NT2/D1 (cell line): ENCODE data around the gene TTYH2.

Experiments used
- DNase-seq: peaks from one replicate; pipeline ENCODE4 v3.0.0-alpha.2; 2011; ENCODE audit warnings: low read depth, low spot score
- H3K27me3 ChIP-seq: 2 replicates; pipeline ENCODE4 v1.6.0; 2011; ENCODE audit warnings: mild to moderate bottlenecking; ENCODE audit not compliant: insufficient read length, insufficient read depth
- H3K36me3 ChIP-seq: 2 replicates; pipeline ENCODE4 v1.6.1; 2011; ENCODE audit warnings: mild to moderate bottlenecking, low read length, mixed read lengths; ENCODE audit not compliant: insufficient read depth, insufficient read length
- H3K4me1 ChIP-seq: 2 replicates; pipeline ENCODE4 v1.5.1; 2011; ENCODE audit not compliant: insufficient read depth, insufficient read length
- H3K4me3 ChIP-seq: 2 replicates; pipeline ENCODE4 v1.5.1; 2011; ENCODE audit warnings: low read depth; ENCODE audit not compliant: insufficient read length
- H3K9ac ChIP-seq: 2 replicates; pipeline ENCODE4 v1.6.0; 2011; ENCODE audit warnings: low read depth; ENCODE audit not compliant: insufficient read length
- H3K9me3 ChIP-seq: 2 replicates; pipeline ENCODE4 v1.5.1; 2011; ENCODE audit warnings: mild to moderate bottlenecking, low read length; ENCODE audit not compliant: insufficient read depth
- SUZ12 ChIP-seq: IDR thresholded peaks from 2 replicates; pipeline ENCODE4 v1.6.1; 2011; ENCODE audit not compliant: insufficient read length, insufficient read depth; ENCODE audit errors: extremely low read depth
- YY1 ChIP-seq: IDR thresholded peaks from 2 replicates; pipeline ENCODE4 v1.6.1; 2011; ENCODE audit not compliant: insufficient read length, insufficient read depth
- ZNF274 ChIP-seq: IDR thresholded peaks from 2 replicates; pipeline ENCODE4 v1.6.1; 2011; ENCODE audit warnings: mild to moderate bottlenecking, low read depth, low read length

TTYH2 gene

GRCh38 chr17:74217888-74218287, 4.5 kb downstream of the TTYH2 start:
- Histone ChIP-seq H3K4me3 (no peak overlapping the region), H3K9ac (no peak overlapping the region), H3K36me3 (peaks cover 2% of the 10 kb centered on the region), H3K27me3 (peaks cover 14% of the 10 kb centered on the region), H3K9me3 (no peaks in the 10 kb centered on the region), H3K4me1 (peaks cover 16% of the 10 kb centered on the region)
- no peak for TF ChIP-seq YY1
- TF ChIP-seq ZNF274: no peak
- no peak for TF ChIP-seq SUZ12
- DNase-seq: no peak

DNA sequence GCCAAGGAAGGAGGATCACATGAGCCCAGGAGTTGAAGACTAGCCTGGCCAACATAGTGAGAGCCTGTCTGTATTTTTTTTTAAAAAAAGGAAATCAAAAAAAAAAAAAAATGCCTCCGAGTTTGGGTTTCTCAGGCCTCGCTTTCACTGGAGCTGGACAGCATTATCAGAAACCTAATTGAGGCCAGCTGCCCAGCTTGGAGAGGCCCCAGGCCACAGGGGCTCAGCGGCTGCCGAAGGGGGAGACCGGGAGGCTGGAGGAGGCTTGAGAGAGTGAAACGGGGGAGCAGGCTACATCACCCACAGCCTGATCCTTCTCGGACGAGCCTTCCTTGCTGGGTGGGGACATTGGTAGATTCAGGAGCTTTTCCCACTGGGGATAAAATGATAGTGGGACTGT, 5.1 kb downstream of the TTYH2 start:
- peaks cover 14% of the 10 kb centered on the region for H3K4me1 ChIP-seq
- H3K36me3 ChIP-seq: peaks cover 2% of the 10 kb centered on the region
- no peaks in the 10 kb centered on the region for H3K9me3 ChIP-seq
- no peak overlapping the region for H3K9ac ChIP-seq
- no peak overlapping the region for H3K4me3 ChIP-seq
- peaks cover 14% of the 10 kb centered on the region for H3K27me3 ChIP-seq
- TF ChIP-seq ZNF274: no peak
- no peak for TF ChIP-seq YY1
- TF ChIP-seq SUZ12: no peak
- no peak for DNase-seq

DNA sequence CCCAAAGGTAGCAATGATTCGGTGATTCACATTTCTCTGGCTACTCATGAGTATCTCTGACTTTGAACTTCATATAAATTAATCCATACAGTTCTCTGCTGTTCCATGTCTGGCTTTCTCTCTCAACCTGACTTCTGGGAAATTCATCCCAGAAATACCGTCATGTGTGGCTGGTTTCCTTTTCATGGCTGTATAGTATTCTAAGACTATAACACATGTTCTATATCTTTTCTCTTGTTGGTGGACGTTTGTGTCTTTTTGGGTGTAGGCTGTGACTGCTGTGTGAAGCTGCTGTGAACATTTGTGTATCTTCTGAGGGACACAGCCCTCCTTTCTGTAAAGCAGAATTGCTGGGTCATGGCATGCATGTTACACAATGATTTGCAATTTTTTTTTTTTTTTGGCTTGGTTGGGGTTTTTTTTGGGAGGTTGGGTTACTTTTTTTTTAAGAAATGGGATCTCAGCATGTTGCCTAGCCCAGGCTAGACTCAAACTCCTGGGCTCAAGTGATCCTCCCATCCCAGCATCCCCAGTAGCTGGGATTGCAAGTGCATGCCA, 6.3 kb downstream of the TTYH2 start:
- no peak overlapping the region for H3K9ac ChIP-seq
- H3K27me3 ChIP-seq: peaks cover 2% of the 10 kb centered on the region
- H3K4me3 ChIP-seq: no peak overlapping the region
- peaks cover 11% of the 10 kb centered on the region for H3K4me1 ChIP-seq
- TF ChIP-seq ZNF274 (no peak), SUZ12 (no peak), YY1 (no peak)
- DNase-seq: no peak
- H3K36me3 ChIP-seq: peaks cover 2% of the 10 kb centered on the region
- no peaks in the 10 kb centered on the region for H3K9me3 ChIP-seq

DNA sequence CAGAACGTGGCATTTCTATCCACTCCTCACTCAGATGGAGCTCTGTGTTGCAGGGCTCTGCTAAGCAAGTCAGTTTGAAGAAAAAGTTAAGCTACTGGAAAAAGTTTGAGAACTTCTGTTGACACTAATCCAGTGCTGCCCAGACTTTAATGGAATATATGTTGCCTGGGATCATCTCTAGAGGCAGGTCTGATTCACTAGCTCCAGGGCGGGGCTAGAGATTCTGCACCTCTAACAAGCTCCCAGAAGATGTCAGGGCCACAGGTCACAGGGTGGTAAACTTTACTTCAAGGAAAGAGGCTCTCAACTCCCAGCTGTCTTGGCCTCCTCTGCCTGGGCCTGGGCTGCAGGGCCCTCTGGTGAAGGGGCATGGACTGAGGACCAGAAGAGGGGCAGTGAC, 6.8 kb downstream of the TTYH2 start:
- Histone ChIP-seq H3K4me3 (no peak overlapping the region), H3K9ac (no peak overlapping the region), H3K4me1 (peaks cover 8% of the 10 kb centered on the region), H3K36me3 (peaks cover 2% of the 10 kb centered on the region), H3K9me3 (no peaks in the 10 kb centered on the region), H3K27me3 (no peaks in the 10 kb centered on the region)
- no peak for TF ChIP-seq ZNF274
- no peak for TF ChIP-seq SUZ12
- TF ChIP-seq YY1: no peak
- no peak for DNase-seq

GRCh38 chr17:74220946-74221818, 7.8 kb downstream of the TTYH2 start:
- TF ChIP-seq ZNF274 (no peak), SUZ12 (no peak), YY1 (no peak)
- no peaks in the 10 kb centered on the region for H3K27me3 ChIP-seq
- no peak overlapping the region for H3K9ac ChIP-seq
- H3K9me3 ChIP-seq: no peaks in the 10 kb centered on the region
- H3K4me1 ChIP-seq: peaks cover 9% of the 10 kb centered on the region
- H3K36me3 ChIP-seq: no peaks in the 10 kb centered on the region
- H3K4me3 ChIP-seq: no peak overlapping the region
- DNase-seq: no peak

DNA sequence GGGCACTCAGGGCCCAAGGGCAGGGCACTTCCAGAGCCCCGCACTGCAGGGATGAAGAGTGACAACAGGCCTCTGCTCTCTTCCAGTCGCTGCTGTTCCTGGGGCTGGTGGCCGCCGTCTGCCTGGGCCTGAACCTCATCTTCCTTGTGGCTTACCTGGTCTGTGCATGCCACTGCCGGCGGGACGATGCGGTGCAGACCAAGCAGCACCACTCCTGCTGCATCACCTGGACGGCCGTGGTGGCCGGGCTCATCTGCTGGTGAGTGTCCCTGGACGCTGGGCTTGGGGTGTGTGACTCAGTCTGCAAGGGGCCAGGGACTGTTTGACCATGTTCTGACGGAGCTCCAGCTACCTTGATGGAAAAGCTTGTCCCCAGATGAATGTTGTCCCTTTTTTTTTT, 9.0 kb downstream of the TTYH2 start:
- TF ChIP-seq SUZ12 (no peak), YY1 (no peak), ZNF274 (no peak)
- DNase-seq: no peak
- Histone ChIP-seq H3K4me3 (no peak overlapping the region), H3K9me3 (no peaks in the 10 kb centered on the region), H3K4me1 (peaks cover 10% of the 10 kb centered on the region), H3K9ac (no peak overlapping the region), H3K27me3 (no peaks in the 10 kb centered on the region), H3K36me3 (no peaks in the 10 kb centered on the region)

GRCh38 chr17:74223901-74224300, 10.5 kb downstream of the TTYH2 start:
- Histone ChIP-seq H3K9me3 (no peaks in the 10 kb centered on the region), H3K27me3 (no peaks in the 10 kb centered on the region), H3K4me1 (peaks cover 10% of the 10 kb centered on the region), H3K9ac (peak overlapping the region; percentile 1), H3K36me3 (peaks cover under 1% of the 10 kb centered on the region), H3K4me3 (no peak overlapping the region)
- DNase-seq: no peak
- TF ChIP-seq ZNF274: no peak
- TF ChIP-seq YY1: no peak
- TF ChIP-seq SUZ12: no peak
